ENCODE measurements around the gene MSRB2. TPM values are rescaled to one million over a fixed set of nuclear protein-coding genes. Genes with fewer than 3 reads are reported as not detected.

MSRB2 gene
- total and polyA plus RNA-seq, 2 of the 8 experiments (the other 6 are each of a cell fraction or from before 2014, with no cell fraction given) = 11.0 to 13.9 TPM

- no peak for TF ChIP-seq POU5F1 (IDR thresholded peaks at IDR 0.05; ENCODE audit: low read depth, low read length)
Observed at GRCh38 chr10:23150610-23151009, 55.2 kb downstream of the MSRB2 start (continued).
